ENCODE measurements around the gene UBE2I.
A peak's percentile ranks its signal among the peaks of the same experiment; 100 is the strongest.

The UBE2I gene

GRCh38 chr16:1330931-1331711 is 21.7 kb downstream of the UBE2I start:
- DNase-seq: no peak

GRCh38 chr16:1331712-1332617 is 22.5 kb downstream of the UBE2I start:
- no peak for DNase-seq

DNA sequence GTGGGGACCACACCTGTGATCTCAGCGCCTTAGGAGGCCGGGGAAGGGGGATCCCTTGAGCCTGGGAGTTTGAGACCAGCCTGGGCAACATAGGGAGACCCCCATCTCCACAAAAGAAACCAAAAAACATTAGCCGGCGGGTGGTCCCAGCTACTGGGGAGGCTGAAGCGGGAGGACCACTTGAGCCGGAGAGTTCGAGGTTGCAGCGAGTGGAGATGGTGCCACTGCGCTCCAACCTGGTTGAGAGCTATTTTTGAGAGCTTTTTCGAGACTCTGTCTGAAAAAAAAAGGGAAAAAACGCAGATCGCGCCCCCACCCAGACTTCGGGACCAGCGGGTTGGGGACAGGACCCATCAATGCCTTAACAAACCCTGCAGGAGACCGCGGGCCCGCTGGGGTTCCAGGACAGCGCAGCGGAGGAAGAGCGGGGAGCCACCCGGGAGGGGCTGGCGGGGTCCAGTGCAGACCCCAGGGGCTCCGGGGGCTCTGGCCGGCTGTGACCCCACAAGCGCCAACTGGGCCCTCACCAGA is 23.2 kb downstream of the UBE2I start:
- DNase-seq: no peak

DNA sequence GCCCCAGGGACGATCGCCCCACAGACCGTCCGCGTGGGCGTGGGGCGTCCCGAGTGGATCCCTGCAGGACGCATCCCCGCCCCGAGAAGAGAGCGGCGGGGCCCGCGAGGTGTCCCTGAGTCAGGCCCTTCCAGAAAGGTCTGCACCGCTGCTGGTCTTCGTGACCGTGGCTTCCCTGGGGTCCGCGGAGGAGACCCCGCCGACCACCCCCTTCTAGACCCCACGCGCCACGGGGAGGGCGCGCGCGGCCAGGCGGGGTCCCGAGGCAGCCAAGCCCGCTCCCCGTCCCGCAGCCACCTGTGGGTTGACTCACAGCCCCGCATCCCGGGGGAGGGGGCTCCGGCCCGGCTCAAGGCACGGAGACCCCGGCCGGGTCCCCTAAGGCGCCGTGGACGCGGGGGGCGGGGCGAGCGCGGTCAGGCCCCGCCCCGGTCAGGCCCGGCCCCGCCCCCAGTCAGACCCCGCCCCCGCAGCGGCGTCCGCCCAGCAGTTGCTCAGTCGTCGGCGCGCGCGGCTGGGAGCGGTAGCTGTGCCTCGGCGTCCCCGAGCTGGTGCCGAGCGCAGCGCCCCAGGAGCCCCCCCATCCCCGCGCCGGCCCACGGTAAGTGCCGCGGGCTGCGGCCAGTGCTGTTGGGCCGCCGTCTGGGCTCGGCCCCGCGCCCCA is 23.8 kb downstream of the UBE2I start, which contains the start of gene BAIAP3:
Gene BAIAP3, plus strand, starts transcription at position 497 of the 664 bp plus-strand sequence. CDS start 4,905 bp downstream, outside the sequence.
- no peak for DNase-seq

DNA sequence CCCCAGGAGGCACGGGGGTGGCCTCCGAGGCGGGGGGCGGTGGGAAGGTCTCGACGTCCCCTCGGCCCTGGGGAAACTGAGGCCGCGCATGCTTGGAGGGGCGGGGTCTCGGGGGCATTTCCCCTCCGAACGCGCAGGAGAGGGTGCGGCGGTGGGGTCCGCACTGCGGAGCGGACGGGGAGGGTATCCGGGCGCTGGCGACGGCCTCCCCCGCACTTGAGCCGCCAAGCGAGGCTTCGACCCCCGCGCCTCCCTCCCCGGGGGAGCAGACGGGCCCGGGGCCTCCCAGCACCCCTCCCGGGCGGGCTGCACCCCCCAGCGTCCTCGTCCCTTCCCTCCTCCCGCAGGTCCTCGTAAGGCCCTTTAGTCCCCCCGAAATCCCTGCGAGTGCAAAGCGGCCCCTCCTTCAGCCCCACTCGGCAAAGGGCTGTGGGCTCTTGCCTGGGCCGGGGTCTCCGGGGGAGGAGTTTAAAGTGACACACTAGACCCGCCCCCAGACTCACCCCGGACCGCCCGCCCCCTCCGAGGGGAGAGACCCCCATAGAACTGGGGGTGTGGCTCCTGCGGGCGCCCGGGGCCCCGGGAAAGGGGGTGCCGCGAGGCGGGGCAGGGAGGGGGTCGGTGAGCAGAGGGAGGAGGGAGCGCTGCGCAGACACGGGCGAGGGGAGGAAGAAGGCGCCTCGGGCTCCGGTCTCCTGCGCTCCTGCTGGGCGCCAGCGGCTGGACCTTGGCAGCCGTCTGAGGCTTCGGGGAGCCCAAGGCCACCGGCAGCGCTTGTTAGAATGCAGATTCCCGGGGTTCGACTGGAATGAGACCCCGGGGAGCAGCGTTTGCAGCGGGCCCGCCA is 24.6 kb downstream of the UBE2I start:
- no peak for DNase-seq

- DNase-seq: no peak
These were observed 25.3 kb downstream of the UBE2I start for GRCh38 chr16:1334739-1335138.

- DNase-seq: no peak
These were observed 26.0 kb downstream of the UBE2I start for GRCh38 chr16:1335211-1335971.

DNA sequence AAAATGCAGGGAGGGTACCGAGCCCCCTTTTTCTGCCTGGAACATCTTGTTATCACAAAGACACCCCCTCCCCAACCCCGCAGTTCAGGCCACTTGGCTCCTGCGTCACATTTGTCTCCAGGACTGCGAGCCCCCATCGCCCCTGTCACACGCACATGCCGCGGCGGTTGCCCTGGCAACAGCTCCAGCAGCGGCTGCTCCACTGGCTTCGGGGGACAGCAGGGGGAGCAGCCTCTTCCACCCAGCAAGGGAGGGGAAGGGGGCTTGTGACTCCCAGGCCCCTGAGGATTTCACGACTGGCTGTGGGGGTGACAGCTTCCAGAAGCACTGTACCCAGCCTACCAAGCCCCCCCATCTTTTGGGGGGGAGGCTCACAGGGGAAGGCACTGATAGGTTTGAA is 26.6 kb downstream of the UBE2I start:
- no peak for DNase-seq

GRCh38 chr16:1336619-1337018 is 27.2 kb downstream of the UBE2I start:
- DNase-seq: no peak

- no peak for DNase-seq
These were observed 28.1 kb downstream of the UBE2I start for GRCh38 chr16:1337486-1337885.

GRCh38 chr16:1338119-1338730 is 28.8 kb downstream of the UBE2I start:
- no peak for DNase-seq

- no peak for DNase-seq
These were observed 29.6 kb downstream of the UBE2I start for GRCh38 chr16:1338855-1339675.

- no peak for DNase-seq
These were observed 31.5 kb downstream of the UBE2I start for GRCh38 chr16:1340730-1341494.

DNA sequence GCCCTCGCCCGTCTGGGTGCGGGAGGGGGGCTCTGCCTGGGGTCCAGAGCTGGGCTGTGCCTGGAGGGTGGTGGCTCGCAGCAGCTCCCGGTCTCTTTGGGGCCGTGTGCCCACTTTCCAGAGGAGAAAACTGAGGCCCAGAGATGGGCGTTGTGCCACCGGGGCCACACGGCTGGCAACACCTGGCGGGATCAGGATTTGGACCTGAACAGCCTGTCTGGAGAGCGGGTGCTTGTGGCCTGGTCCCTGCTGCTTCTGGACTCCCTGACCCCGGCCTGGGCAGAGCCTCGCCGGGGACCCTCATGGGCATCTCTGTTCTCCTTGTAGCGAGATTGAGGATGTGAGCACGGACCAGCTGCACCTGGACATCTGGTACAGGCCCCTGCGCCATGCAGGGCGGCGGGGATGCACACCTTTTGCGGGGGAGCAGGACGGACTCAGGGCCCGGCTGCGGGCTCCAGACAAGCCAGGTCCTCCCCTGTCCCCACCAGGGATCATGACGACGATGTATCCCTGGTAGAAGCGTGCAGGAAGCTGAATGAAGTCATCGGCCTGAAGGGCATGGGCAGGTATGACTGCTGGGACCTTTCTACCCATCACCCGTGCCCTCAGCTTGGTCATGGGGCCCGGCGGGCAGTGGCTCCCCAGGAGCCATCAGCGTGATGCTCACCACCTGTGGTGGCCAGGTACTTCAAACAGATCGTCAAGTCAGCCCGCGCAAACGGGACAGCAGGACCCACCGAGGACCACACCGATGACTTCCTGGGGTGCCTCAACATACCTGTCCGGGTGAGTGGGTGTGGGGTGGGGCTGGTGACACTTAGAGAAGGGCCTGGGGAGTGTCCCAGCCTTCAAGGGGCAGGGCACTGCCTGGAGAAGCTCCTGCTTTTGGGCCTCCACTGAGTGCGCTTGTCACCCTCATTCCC is 32.3 kb downstream of the UBE2I start:
- no peak for DNase-seq

- DNase-seq: peak; percentile 91
These were observed 33.3 kb downstream of the UBE2I start for GRCh38 chr16:1342526-1343427.

DNA sequence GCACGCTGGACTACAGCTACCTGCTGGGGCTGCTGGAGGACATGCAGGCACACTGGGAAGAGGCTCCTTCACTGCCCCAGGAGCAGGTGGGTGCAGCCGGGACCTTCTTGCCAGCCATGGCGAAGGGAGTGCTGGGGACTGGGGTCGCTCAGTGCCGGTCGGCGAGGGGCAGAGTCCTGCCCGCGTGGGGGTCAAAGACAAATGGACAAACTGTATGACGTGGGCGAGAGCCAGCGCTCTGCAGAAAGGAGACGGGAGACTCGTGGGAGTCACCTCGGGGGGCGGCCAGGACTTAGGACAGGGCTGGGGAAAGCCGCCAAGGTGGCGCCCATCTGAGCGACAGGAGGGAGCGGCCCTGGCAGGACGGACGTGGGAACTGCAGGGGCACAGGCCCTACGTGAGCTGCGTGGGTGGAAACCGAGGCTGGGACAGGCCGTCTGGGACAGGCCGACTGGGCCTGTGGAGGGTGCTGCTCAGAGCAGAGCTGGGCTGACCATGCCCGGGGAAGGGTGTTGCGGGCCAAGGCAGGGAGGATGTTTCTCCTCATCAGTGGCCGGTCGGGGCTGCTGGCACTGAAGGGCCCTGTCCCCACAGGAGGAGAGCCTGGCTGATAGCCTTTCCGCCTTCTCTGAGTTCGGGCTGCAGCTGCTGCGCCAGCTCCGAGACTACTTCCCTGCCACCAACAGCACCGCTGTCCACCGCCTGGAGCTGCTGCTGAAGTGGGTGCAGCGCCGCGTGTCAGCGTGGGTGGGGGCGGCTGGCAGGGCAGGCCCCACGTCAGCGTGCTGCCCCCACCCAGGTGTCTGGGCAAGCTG is 34.2 kb downstream of the UBE2I start:
- DNase-seq: no peak
